K562 (cell line): ENCODE results near the gene DKK3.

Experiments used
- HMG20B ChIP-seq: fragments of 250-450 bp; sonication (Bioruptor Pico); IDR thresholded peaks from 2 replicates; pipeline ENCODE4 v1.5.0; 2021; ENCODE audit warnings: mild to moderate bottlenecking
- MEF2A ChIP-seq: IDR thresholded peaks from 2 replicates; pipeline ENCODE4 v1.6.1; 2011; ENCODE audit warnings: low read depth, mild to moderate bottlenecking, low read length, moderate library complexity; ENCODE audit not compliant: control insufficient read depth
- MEF2D ChIP-seq: conservative IDR thresholded peaks from 2 replicates; pipeline ENCODE4 v1.6.1; 2016; ENCODE audit warnings: low read depth, missing genetic modification characterization, missing compliant biosample characterization
- NBN ChIP-seq: fragments of 450-650 bp; IDR thresholded peaks from 2 replicates; pipeline ENCODE4 v1.6.1; 2016; ENCODE audit warnings: low read depth, mild to moderate bottlenecking
- PURB ChIP-seq: sonication (generic); formaldehyde crosslinking; IDR thresholded peaks from 2 replicates; pipeline ENCODE4 v1.9.0; 2021; ENCODE audit warnings: low read depth, mild to moderate bottlenecking, missing genetic modification reagents
- TF ChIP-seq, protein P1 (sequence below), 3 experiments: IDR thresholded peaks in 2 of 3; conservative IDR thresholded peaks in 1 of 3; 2 replicates each; pipeline ENCODE4 v1.5.1; 2011 to 2012; ENCODE audit warnings: low read length in 3 of 3, mild to moderate bottlenecking in 3 of 3, control low read depth in 2 of 3, improper control_type of control experiment in 1 of 3, inconsistent platforms in 1 of 3, low read depth in 1 of 3, mixed read lengths in 1 of 3, moderate library complexity in 1 of 3; ENCODE audit not compliant: insufficient read depth in 2 of 3

GRCh38 chr11:11946180-11946579, 62.2 kb downstream of the DKK3 start:
- TF ChIP-seq, protein P1, sequence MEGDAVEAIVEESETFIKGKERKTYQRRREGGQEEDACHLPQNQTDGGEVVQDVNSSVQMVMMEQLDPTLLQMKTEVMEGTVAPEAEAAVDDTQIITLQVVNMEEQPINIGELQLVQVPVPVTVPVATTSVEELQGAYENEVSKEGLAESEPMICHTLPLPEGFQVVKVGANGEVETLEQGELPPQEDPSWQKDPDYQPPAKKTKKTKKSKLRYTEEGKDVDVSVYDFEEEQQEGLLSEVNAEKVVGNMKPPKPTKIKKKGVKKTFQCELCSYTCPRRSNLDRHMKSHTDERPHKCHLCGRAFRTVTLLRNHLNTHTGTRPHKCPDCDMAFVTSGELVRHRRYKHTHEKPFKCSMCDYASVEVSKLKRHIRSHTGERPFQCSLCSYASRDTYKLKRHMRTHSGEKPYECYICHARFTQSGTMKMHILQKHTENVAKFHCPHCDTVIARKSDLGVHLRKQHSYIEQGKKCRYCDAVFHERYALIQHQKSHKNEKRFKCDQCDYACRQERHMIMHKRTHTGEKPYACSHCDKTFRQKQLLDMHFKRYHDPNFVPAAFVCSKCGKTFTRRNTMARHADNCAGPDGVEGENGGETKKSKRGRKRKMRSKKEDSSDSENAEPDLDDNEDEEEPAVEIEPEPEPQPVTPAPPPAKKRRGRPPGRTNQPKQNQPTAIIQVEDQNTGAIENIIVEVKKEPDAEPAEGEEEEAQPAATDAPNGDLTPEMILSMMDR (IDR thresholded peaks at IDR 0.05 in 2 of 3, conservative IDR thresholded peaks at IDR 0.05 in 1 of 3; ENCODE audit: insufficient read depth in 2 of 3, low read depth in 1 of 3, low read length in 3 of 3) = no peak
- TF ChIP-seq HMG20B (no peak), MEF2A (no peak), PURB (no peak), NBN (no peak), MEF2D (tag) (no peak)
